ENCODE measurements around the gene BMP5. TPM values are rescaled to one million over a fixed set of nuclear protein-coding genes. Genes with fewer than 3 reads are reported as not detected.
A peak's percentile ranks its signal among the peaks of the same experiment; 100 is the strongest.

BMP5 gene
- total RNA-seq, 1 donor from 2014 or later, result not detected

GRCh38 chr6:55714831-55715230 is 160.6 kb downstream of the BMP5 start:
- no peak for DNase-seq (ENCODE audit: low read depth)

GRCh38 chr6:55713436-55713835 is 162.0 kb downstream of the BMP5 start:
- DNase-seq (ENCODE audit: low read depth), result peak; percentile 41

GRCh38 chr6:55708711-55709110 is 166.7 kb downstream of the BMP5 start:
- no peak for DNase-seq (ENCODE audit: low read depth)

- DNase-seq (ENCODE audit: low read depth), result no peak
These were observed 169.6 kb downstream of the BMP5 start for GRCh38 chr6:55705451-55706440.

GRCh38 chr6:55704421-55704820 is 171.0 kb downstream of the BMP5 start:
- peak; percentile 90 for DNase-seq (ENCODE audit: low read depth)
